GM19099 (cell line): Measurements from ENCODE around the gene PPP5C.
A peak's percentile ranks its signal among the peaks of the same experiment; 100 is the strongest.

Experiments used
- POLR2A ChIP-seq: IDR thresholded peaks from 3 replicates; pipeline ENCODE4 v1.6.1; 2011; ENCODE audit warnings: low read depth; ENCODE audit not compliant: insufficient read length; ENCODE audit errors: extremely low read depth

The PPP5C gene

GRCh38 chr19:46324277-46324676, 22.6 kb upstream of the PPP5C start:
- TF ChIP-seq POLR2A, result no peak

GRCh38 chr19:46326608-46327007, 20.3 kb upstream of the PPP5C start:
- no peak for TF ChIP-seq POLR2A

GRCh38 chr19:46328079-46328478, 18.8 kb upstream of the PPP5C start:
- TF ChIP-seq POLR2A, result no peak

- no peak for TF ChIP-seq POLR2A
Observed at GRCh38 chr19:46330319-46330918, 16.5 kb upstream of the PPP5C start.

- TF ChIP-seq POLR2A, result no peak
Observed at GRCh38 chr19:46337487-46337886, 9.4 kb upstream of the PPP5C start.

- no peak for TF ChIP-seq POLR2A
Observed at GRCh38 chr19:46339446-46339845, 7.4 kb upstream of the PPP5C start.

GRCh38 chr19:46340051-46340659, 6.7 kb upstream of the PPP5C start:
- TF ChIP-seq POLR2A, result no peak

- TF ChIP-seq POLR2A, result no peak
Observed at GRCh38 chr19:46341937-46342336, 5.0 kb upstream of the PPP5C start.

GRCh38 chr19:46344363-46344762, 2.5 kb upstream of the PPP5C start:
- TF ChIP-seq POLR2A, result no peak

- no peak for TF ChIP-seq POLR2A
Observed at GRCh38 chr19:46345157-46345556, 1.7 kb upstream of the PPP5C start.

- TF ChIP-seq POLR2A, result no peak
Observed at GRCh38 chr19:46347572-46347883, 641 bp downstream of the PPP5C start.

- no peak for TF ChIP-seq POLR2A
Observed at GRCh38 chr19:46347985-46348384, 1.1 kb downstream of the PPP5C start.

GRCh38 chr19:46349311-46349993, 2.6 kb downstream of the PPP5C start:
- no peak for TF ChIP-seq POLR2A

- TF ChIP-seq POLR2A, result peak; percentile 11
Observed at GRCh38 chr19:46350029-46350757, 3.3 kb downstream of the PPP5C start.

- TF ChIP-seq POLR2A, result no peak
Observed at GRCh38 chr19:46350758-46351159, 3.9 kb downstream of the PPP5C start.
